Esophagus squamous epithelium (tissue), 5 donors: ENCODE measurements around the gene FAM216A. TPM values are rescaled to one million over a fixed set of nuclear protein-coding genes. Genes with fewer than 3 reads are reported as not detected.
"Not testable (repeated sequence)": the region's sequence is repeated elsewhere in the genome, so short reads cannot be mapped to it uniquely, and the experiment has no call there.

Experiments
- DNase-seq: peaks from one replicate; lab custom pipeline; 2025; lab: John Stamatoyannopoulos, UW
- H3K27ac ChIP-seq, 4 donors: fragments of 200-600 bp; sonication (generic); one replicate each; pipeline ENCODE4 v1.5.1; 2016 to 2019; ENCODE audit warnings: mild to moderate bottlenecking in 1 of 4
- H3K27me3 ChIP-seq, 4 donors: fragments of 200-600 bp; sonication (generic); 1 replicate in 3 of 4; 2 replicates in 1 of 4; pipeline versions ENCODE4 v1.5.1 to v1.6.0; 2017 to 2021; ENCODE audit warnings: antibody characterized with exemption in 1 of 4
- H3K36me3 ChIP-seq, 3 donors: fragments of 200-600 bp; sonication (generic); one replicate each; pipeline ENCODE4 v1.5.1; 2016 to 2019
- H3K4me1 ChIP-seq, 3 donors: fragments of 200-600 bp; sonication (generic); one replicate each; pipeline ENCODE4 v1.5.1; 2017 to 2019
- H3K4me3 ChIP-seq, 4 donors: fragments of 200-600 bp; sonication (generic); 1 replicate in 3 of 4; 2 replicates in 1 of 4; pipeline ENCODE4 v1.5.1; 2016 to 2019; ENCODE audit warnings: mild to moderate bottlenecking in 2 of 4, moderate library complexity in 1 of 4
- H3K9me3 ChIP-seq, 3 donors: fragments of 200-600 bp; sonication (generic); one replicate each; pipeline ENCODE4 v1.5.1; 2016 to 2019
- CTCF ChIP-seq, 6 experiments: fragments of 450-650 bp in 4 of 6; fragments of 200-600 bp in 2 of 6; sonication (generic) in 2 of 6; IDR thresholded peaks; one replicate each; pipeline ENCODE4 v1.5.1; 2016 to 2019; ENCODE audit warnings: antibody characterized with exemption in 6 of 6, mild to moderate bottlenecking in 4 of 6, moderate library complexity in 4 of 6
- POLR2A ChIP-seq, 4 donors: fragments of 450-650 bp; IDR thresholded peaks; one replicate each; pipeline ENCODE4 v1.6.1; 2017; ENCODE audit warnings: antibody characterized with exemption in 4 of 4, mild to moderate bottlenecking in 4 of 4, moderate library complexity in 3 of 4
- WGBS, 2 donors: methylation state at CpG; one replicate each; pipeline ENCODE4 v1.1.5; 2018; 5-methylcytosine and 5-hydroxymethylcytosine counted together
- intact Hi-C: fragments of 100-400 bp; cut with DNase I; formaldehyde crosslinking; loops from one replicate; pipeline ENCODE4 v1.15.0; 2022
- total RNA-seq, 4 donors: library from RNA; depleted of rRNA; stranded (reverse); fragments of >200 nt; gene quantifications; one replicate each; pipeline ENCODE4 v1.1.0, GENCODE V29; 2016
- donor health status: DM: yes; HTN: yes; CAD: no.

The FAM216A gene
- total RNA-seq: 1 to 10 TPM in 3 of 4 donors, not detected in 1; 1.9 to 7.1 (median 3.4) TPM

- peak within 1 kb of the TSS; percentile 70 to 80 (median 76) for H3K4me3 ChIP-seq
- DNase-seq: peak; percentile 71
- intact Hi-C loops: no loop called here
- peak in 2 of 6 experiments; percentile 2 to 35 for TF ChIP-seq CTCF (IDR thresholded peaks at IDR 0.05)
- peak in 2 of 4 donors; percentile 52 to 74 for TF ChIP-seq POLR2A (IDR thresholded peaks at IDR 0.05)
- peaks cover 14 to 36% (median 17%) of the 10 kb centered on the region in 3 donors for H3K4me1 ChIP-seq
- peak within 1 kb of the TSS; percentile 90 to 97 (median 93) for H3K27ac ChIP-seq
- H3K27me3 ChIP-seq: no peaks in the 10 kb centered on the region
- no peaks in the 10 kb centered on the region for H3K9me3 ChIP-seq
- peaks cover 0 to 19% (median 0%) of the 10 kb centered on the region in 3 donors for H3K36me3 ChIP-seq
- WGBS, 2 donors: 0% methylated on average over 12 to 23 of the region's 78 CpGs
Measured at GRCh38 chr12:110468214-110469048, at the start of gene FAM216A, which contains the start of gene GPN3. TSS of gene FAM216A (plus strand) at chr12:110468845. CDS start at chr12:110468876, 31 bp downstream. TSS of gene GPN3 (minus strand) at chr12:110468257. CDS start at chr12:110468203, 54 bp downstream.

- intact Hi-C loops, H3K27me3 ChIP-seq, H3K4me3 ChIP-seq, DNase-seq, H3K36me3 ChIP-seq, H3K27ac ChIP-seq, H3K4me1 ChIP-seq, H3K9me3 ChIP-seq: not testable (repeated sequence)
- WGBS, 2 donors: 86 to 100% methylated on average over 1 of the region's 1 CpG
Measured at GRCh38 chr12:110420644-110421043, 48.0 kb upstream of the FAM216A start.

GRCh38 chr12:110421159-110421661 is 47.4 kb upstream of the FAM216A start:
- Histone ChIP-seq H3K27ac (no peak overlapping the region), H3K4me3 (no peak overlapping the region), H3K36me3 (no peaks in the 10 kb centered on the region), H3K9me3 (no peaks in the 10 kb centered on the region), H3K27me3 (no peaks in the 10 kb centered on the region), H3K4me1 (peaks cover 0 to 7% (median 0%) of the 10 kb centered on the region in 3 donors)
- intact Hi-C loops: no loop called here
- DNase-seq: no peak
- TF ChIP-seq CTCF (IDR thresholded peaks at IDR 0.05) (no peak), POLR2A (IDR thresholded peaks at IDR 0.05) (no peak)
- 46 to 70% methylated on average over 3 of the region's 3 CpGs for WGBS, 2 donors

GRCh38 chr12:110421701-110422100 is 46.9 kb upstream of the FAM216A start:
- Histone ChIP-seq H3K36me3 (no peaks in the 10 kb centered on the region), H3K4me1 (peaks cover 0 to 3% (median 0%) of the 10 kb centered on the region in 3 donors), H3K27ac (no peak overlapping the region), H3K9me3 (no peaks in the 10 kb centered on the region), H3K27me3 (no peaks in the 10 kb centered on the region), H3K4me3 (no peak overlapping the region)
- intact Hi-C loops: no loop called here
- DNase-seq: no peak
- 70 to 81% methylated on average over 4 of the region's 4 CpGs for WGBS, 2 donors
- TF ChIP-seq POLR2A (IDR thresholded peaks at IDR 0.05): no peak
- no peak for TF ChIP-seq CTCF (IDR thresholded peaks at IDR 0.05)

- H3K4me3 ChIP-seq: no peak overlapping the region
- no peaks in the 10 kb centered on the region for H3K9me3 ChIP-seq
- no peaks in the 10 kb centered on the region for H3K27me3 ChIP-seq
- DNase-seq: no peak
- H3K4me1 ChIP-seq: no peaks in the 10 kb centered on the region
- no peak for TF ChIP-seq CTCF (IDR thresholded peaks at IDR 0.05)
- TF ChIP-seq POLR2A (IDR thresholded peaks at IDR 0.05): no peak
- no peak overlapping the region for H3K27ac ChIP-seq
- H3K36me3 ChIP-seq: no peaks in the 10 kb centered on the region
- intact Hi-C loops: no loop called here
- WGBS, 2 donors: 68 to 80% methylated on average over 3 of the region's 3 CpGs
Measured at GRCh38 chr12:110424237-110424636, 44.4 kb upstream of the FAM216A start.
